Activated naive CD4-positive, alpha-beta T cell treated with anti-CD3 and anti-CD28 coated beads, Interleukin-2, amount 50 U/mL, for 16 hours (primary cell): ENCODE measurements around the gene MRPL44.
A peak's percentile ranks its signal among the peaks of the same experiment; 100 is the strongest.
"Not testable (repeated sequence)": the region's sequence is repeated elsewhere in the genome, so short reads cannot be mapped to it uniquely, and the experiment has no call there.

ENCODE experiments used
- DNase-seq: peaks from one replicate; pipeline ENCODE4 v3.0.0-alpha.2; 2020

The MRPL44 gene

DNA sequence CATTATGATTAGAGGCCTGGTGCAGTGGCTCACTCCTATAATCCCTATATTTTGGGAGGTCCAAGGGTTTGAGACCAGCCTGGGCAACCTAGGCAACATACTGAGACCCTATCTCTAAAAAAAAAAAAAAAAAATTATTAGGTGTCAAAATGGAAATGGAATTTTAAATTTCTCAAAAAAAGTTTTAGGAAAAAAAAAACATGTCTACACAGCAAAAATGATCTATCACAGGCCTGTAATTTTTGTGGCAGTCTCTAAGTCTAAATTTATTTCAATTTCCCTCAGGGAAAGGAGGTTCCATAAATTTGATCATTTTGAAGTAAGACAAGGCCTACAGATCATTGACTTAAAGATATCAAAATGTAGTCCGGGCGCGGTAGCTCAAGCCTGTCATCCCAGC, 16.3 kb downstream of the MRPL44 start:
- DNase-seq: no peak

DNA sequence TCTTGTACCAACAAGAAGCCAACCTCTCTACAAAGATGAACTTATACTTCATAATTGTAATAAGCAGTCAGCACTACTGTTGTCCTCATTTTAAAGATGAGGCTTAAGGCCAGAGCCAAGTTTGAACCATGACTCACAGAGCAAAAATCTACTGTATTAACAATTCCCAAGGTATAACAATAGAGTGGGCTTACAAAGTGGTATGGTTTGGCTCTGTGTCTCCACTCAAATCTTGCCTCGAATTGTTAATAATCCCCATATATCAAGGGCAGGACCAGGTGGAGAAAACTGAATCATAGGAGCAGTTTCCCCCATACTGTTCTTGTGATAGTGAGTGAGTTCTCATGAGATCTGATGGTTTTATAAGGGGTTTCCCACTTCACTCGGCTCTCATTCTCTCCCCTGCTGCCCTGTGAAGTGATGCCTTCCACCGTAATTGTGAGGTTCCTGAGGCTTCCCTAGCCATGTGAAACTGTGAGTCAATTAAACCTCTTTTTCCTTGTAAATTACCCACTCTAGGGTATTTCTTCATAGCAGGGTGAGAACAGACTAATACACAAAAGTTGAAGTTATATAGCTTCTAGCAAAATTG, 19.5 kb downstream of the MRPL44 start:
- DNase-seq: no peak

DNA sequence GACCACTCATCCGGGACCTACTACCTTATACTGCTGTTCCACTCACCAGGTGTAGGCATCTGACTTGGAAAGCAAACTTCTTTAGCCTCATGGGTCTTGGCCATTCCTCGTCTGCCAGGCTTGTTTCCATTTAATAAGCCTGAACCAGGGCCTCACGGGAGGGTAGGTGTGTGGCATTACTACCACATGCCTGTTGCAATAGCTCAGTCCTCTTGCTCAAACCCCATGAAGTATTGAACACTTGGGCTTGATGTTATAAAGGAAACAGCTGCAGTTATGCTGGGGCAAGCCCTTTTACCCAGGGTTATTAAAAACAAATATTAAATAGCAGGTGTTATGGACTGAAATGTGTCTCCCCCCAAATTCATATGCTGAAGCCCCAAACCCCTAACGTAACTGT, 21.2 kb downstream of the MRPL44 start:
- DNase-seq: no peak

DNA sequence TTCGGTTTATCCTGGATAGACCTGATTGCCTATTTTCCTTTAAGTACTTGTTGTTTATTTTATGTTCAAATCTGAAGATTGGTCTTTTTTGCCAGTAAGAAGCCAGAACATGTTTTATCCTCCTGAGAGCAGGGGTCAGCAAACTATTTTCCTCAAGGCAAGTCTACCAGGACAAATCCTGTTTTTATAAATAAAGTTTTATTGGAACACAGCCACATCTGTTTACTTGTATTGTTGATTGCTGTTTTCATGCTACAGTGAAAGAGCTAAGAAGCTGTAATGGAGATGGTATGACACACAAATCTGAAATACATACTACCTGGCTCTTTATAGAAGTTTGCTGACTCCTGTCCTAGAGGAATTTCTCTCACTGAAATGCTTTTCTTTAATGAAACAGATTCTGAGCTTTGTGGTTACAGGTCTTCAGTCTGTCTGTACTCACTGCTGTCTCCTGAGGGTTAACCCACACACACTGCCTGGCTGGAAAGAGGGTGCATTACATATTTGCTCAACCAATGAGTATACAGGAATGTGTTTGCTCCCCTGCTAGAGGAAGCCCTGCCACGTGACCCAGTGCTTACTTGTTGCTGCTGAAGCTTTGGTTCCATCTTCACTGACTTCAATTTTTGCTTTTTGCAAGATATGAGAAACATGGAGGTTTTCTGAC, 22.6 kb downstream of the MRPL44 start:
- no peak for DNase-seq

DNA sequence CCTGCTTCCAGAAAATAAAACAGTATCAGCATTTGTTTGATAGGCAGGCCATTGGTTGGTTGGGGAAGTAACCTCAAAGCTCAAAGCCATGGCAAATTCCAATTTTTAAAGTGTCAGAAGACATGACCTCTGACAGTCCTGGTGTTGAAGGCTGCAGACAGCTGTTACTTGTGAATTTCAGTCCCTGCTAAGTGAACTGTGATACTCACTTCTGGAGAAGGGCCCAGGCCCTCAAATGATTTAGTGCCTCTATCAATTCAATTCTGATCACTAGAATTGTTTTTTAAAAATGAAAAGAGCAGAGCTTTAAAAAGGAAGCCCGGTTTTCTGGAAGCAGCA, 23.1 kb downstream of the MRPL44 start:
- DNase-seq: no peak

DNA sequence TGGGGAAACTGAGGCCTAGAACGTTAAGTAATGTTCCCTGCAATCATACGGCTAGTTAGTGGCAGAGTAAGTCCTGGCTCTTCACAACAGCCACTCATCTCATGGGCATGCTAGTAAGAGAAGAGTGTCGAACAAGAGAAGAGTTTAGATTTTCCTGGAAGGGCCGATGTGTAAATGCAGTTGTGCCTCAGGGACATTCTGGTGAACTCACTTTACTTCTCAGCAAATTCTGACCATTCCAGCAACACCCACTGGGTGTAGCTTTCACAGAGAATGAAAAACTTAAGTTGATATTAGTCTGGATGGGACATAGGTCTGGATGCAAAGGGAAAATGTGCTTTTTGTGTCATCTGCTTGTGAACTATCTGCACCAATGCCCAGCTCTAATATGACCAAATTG, 23.5 kb downstream of the MRPL44 start:
- no peak for DNase-seq

DNA sequence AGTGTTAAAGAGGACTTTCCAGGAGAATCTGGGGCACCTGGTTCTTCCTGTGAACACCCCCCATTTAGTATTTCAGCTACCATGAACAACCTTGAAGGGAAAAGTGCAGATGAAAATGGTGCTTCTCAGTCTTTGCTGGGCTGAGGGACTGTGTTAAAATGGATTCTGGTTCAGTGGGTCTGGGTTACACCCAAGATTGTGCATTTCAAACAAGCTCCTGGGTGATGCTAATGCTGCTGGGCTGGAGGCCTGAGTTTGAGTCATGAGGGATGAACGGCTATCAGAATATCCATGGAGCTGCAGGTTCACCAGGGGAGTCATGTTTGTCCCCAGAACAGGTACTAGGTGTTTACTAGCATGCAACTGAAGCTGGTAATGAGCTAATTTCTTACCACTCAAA, 24.0 kb downstream of the MRPL44 start:
- no peak for DNase-seq

DNA sequence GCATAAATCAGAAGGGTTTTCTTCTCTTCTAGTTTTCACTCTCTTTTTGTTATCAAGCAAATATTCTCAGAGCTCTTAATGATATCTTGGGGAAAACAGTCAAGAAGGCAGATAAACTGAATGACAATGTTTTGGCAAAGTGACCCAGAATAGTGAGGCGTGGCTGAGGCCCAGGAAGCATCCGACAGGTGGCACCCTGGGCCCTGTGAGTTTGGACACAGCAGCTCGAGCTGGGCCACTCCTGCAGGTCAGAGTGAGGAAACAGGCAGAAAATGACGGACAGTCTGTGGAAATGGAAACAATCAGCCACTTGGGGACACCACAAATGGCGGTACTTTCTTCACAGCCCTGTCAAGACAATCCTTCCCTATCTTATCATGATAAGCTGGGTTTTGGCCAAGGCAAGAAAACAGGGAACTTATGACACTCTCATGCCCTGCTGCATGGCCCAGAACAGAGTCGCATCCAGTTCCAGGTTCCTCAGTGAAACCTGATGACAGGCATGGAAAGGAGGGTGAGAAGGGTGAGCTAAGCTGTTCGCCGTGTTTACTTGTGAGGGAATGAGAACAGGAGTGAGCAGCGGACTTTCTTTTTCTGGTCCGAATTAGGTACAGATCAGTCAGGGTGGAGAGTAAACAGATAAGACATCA, 32.1 kb downstream of the MRPL44 start:
- DNase-seq: no peak

DNA sequence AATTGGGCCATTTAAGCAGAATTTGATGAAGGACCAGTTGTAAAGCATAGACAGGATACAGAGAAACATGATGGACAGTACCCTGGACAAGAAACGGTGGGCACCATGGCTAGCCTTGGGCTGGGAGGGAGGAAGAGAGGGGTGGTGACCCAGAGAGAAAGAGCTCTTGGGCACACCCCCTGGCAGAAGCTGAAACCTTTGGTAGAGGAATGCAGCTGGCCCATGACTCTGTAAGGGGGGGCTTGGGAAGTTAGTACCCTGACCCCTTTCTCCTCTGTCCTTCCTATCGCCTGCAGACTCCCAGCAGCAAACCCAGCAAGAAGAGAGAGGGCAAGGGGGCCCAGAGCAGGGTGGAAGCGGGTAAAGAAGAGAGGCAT, 32.6 kb downstream of the MRPL44 start:
- no peak for DNase-seq

DNA sequence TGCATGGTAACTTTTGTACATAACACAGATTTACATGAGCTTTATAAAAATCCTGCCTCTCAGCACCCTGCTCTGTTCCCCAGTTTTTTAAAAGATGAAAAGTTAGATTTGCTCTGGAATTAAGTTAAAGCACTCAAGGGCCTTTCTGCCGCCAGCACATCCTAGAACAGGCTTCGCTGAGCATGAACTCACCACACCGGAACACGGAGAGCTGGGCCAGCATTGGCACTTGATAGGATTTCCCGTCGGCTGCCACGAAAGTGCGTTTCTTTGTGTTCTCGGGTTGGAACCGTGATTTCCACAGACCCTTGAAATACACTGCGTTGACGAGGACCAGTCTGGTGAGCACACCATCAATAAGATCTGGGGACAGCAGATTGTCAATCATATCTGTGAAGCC, 34.3 kb downstream of the MRPL44 start:
- no peak for DNase-seq

DNA sequence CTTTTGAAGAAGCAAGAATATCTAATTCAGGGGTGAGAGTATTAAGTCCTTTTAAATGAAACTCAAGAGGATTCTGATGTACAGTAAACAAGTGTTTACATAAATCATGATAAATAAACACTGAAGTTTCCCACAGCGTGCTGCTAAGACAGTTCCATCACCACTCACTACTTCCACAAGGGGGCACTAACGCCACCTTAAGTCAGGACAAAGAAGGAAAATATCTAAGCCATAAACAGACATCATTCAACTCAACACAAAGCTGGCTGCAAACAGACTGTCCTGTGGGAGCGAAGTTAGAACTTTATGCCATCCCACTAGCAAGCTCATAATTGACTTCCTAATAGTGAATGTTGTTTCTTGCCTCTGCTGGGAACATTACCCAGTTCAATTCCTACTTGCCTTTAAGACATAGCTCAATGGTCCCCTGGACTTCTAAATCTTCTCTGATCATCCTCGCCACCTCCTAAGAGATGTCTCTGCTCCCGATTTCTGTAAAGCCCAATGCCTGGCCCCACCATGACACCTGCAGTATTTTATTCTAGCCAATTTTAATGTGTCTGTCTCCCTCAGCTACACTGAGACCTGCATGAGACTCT, 36.5 kb downstream of the MRPL44 start:
- peak; percentile 66 for DNase-seq

DNA sequence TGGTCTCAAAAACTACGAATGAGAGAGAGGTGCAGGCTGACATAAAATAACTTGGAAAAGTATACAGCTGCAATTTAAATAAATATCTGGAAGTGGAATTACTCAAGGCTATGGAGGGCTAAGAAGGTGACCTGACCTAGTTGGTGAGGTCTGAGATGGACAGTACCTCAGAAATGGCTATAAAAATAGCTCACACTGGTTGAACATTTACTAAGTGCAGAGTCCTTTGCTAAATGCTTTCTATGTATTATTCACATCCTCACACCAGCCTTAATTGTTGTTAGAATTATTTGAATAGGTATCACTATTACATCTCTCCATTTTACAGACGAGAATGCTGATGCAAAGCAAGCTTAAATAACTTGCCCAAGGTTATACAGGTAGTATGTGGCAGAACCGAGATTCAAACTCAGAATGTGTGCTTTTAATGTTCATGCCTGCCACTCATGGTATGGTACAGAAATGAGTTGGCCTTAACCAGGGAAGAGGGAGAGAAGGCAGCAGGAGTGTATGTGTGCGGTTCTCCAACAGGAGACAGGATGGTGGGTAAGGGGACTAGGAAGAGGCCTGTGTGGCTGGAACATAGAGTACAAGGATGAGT, 37.4 kb downstream of the MRPL44 start:
- no peak for DNase-seq

DNA sequence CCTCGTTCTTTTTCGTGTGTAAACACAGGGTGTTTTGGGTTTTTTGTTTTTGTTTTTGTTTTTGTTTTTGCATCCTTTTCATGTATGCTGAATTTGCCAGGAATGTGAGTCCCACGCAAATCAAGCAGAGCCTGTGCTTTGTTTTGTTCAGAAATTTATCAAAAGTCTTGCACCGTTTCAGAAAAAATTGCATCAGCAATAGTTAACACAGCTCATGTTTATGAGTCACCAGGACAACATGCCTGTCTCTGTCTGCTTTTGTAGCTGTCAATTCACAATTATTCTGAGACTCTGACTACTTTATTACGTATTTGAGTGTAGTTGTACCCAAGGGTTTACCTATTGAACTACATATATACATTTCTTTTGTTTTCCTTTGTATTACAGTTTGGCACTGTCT, 38.3 kb downstream of the MRPL44 start:
- DNase-seq: no peak

DNA sequence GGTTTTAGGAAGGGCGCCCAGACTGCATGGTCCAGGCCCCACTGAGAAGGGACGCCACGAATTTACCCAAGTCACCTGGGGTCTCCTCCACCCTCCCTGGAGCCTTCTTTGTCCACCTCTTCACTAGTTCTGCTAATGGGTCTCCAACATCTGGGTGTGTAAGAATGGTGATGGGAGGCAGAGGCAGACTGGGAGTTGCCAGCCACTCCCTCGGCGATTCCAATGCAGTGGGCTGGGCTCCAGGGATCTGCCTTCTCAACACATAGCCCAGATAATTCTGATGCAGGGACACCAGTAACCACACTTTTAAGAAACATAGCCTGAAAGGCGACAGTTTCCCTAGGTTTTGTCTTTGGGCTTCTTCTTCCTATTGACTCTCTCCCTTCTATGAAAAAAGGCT, 39.1 kb downstream of the MRPL44 start:
- no peak for DNase-seq

DNA sequence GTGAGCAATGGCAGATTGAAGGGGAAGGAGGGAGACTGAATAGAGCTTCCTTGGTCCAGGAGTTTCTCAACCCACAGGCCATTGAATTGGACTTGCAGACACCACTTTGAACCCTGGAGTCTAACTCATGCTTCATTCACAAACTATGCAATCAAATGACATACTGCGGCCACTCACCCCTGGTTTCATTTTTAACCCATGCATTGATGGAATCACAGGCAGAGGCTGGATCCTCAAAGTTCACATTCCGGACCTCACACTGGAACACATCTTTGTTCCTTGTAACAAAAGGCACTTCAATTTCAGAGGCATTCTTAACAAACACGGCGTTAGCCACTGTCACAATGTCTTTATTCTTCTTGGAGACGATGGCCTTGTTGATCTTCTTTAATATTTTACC, 40.7 kb downstream of the MRPL44 start:
- no peak for DNase-seq

DNA sequence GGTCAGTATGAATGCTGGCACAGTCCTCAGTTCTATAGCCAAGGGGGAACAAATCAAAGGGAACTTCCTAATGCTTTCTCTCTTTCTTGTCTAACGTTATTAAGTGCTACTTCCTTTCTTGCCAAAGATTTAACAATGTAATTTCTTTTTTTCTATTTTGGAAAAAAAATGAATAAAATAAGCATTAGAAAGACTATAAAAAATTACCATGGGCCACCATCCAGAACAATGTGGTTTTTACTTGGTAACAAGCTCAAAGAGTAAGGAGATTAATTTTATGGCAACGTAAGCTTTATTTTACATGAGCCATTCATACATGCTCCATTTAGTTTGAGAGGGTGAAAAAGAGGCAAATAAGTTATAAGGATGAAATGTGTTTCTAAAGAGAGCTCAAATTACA, 41.7 kb downstream of the MRPL44 start:
- no peak for DNase-seq

DNA sequence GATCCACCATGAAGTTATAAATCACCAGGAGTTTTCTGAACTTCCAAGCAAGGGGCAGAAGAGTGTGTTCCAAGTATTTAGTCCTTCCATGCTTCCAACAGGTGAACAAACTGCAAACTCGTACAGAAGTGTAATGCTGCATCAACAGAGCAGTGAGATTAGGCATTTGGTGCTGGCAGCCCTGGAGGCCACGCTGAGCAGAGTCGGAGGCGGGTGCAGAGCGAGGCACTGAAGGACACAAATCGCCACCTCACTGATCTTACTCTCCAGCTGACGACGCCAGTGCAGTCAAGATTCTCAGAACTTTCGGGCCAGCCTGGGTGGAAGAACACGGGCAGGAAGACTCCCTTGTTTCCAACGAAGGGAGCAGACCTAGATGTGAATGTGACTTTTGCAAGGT, 42.6 kb downstream of the MRPL44 start:
- no peak for DNase-seq

DNA sequence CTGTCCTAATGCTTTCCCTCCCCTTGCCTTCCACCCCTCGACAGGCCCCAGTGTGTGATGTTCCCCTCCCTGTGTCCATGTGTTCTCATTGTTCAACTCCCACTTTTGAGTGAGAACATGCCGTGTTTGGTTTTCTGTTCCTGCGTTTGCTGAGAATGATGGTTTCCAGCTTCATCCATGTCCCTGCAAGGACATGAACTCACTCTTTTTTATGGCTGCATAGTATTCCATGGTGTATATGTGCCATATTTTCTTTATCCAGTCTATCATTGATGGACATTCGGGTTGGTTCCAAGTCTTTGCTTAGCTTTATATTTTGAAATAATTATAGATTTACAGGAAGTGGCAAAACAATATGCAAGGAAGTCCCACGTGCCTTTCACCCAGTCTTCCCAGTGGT, 43.4 kb downstream of the MRPL44 start:
- not testable (repeated sequence) for DNase-seq

DNA sequence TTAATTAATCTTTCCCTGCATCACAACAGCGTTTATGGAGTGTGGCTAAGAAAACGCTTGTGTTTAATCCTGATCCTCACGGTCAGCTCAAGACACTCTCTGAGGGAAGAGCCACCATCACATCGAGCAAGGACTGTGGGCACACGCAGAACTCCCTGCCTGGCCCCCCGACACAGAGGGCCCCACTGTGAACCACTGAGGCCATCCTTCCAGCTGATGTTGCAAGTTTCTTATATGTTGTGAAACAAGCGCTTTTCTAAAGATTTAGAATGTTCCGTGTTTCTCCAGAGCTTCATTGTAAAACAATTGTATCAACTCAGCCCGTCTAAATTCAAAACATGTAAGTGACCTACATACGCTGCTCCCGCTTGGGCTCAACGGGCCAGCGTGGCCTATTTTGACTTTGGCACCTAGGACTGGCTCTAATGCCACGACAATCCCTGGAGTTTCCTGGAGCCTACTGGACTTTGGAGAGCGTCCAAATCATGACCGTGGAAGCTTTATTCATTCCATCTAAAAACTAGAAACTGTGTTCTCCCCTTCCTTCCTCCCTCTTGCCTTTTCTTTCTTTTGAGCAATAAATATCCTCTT, 46.9 kb downstream of the MRPL44 start:
- DNase-seq: no peak

DNA sequence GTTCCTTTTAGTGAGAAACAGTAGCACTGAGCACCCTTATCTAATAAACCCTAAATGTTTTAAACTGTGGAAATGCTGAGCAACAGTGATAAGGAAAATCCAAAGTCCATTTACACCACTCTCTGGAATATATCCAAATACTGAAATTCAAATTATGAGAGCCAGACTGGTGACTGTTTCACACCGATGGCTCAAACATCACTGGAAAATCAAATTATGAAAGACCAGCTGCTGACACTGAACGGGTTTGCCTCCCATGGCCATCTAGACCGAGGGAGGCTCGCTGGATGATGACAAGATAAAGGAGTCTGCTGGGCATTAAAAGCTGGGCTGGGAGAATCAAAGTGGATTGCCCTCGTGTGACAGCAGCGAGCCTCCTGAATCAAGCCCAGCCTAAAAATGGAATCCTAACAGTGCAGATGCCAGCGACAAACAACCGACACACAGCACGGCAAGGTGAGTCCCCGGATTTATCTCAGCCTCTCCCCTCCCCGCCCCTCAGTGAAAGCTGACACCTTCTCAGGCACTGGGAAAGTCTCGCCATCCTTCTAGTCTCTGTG, 51.5 kb downstream of the MRPL44 start:
- DNase-seq: no peak

DNA sequence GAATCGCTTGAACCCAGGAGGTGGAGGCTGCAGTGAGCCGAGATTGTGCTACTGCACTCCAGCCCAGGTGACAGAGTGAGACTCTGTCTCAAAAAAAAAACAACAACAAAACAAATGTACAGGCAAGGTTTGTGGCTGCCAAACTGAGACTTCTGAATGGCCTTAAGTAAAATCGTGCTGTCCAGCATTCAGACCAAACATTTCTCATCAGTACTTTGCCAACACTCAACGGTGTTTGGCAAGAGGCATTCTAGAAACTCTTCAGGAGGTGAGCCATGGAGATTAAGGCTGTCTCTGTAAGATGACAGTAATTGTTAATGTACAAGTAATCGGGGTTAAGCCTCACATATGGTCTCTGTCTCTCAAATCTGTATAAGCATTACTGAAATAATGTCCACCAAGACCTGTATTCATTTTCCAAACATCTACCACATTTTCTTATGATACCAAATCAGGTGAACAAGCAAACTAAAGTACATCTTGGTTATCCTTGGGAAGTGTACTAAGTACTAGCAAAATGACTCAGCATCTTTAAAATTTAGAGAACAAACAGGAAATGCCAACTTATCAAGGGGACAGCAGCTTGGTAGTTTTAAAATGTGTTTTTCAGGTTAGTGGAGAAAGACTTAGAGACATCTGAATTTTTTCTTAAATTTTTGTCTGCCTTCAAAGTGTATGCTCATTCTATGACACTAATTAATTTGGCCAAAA, 52.5 kb downstream of the MRPL44 start:
- no peak for DNase-seq

DNA sequence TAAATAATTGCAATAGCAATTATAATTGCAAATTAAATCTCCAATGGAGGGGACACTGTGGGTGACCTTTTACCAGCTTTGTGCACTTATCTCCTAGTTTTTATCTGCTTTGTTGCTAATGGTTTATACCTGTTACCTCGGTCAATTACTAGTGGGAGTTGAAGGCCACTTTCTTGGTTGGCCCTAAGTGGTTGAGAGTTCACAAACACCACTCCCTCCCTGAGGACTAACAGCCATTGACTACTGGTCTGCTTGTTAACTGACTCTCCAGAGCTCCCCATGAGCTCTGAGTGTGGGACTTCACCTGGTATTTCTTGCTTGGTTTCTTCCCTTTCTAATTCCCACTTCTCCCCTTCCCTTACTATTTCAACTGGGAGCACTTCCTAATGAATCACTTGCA, 54.6 kb downstream of the MRPL44 start:
- no peak for DNase-seq

DNA sequence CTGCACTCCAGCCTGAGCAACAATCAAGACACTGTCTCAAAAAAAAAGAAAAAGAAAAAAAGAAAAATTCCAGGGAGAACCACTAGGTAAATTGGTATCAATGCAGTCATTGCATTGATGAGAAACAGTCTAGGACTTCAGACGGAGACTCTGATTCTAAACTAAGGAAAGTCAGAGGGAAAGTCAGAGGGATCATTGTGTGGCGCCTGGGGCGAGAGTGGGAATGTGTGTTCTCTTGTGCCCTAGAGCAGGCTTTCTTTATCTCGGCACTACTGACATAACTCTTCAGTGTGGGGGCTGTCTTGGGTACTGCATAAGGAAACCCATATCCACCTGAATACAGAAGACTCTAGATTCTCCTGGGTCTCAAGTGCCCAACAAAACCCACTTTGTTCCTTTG, 57.1 kb downstream of the MRPL44 start:
- DNase-seq: no peak
